Gastrocnemius medialis (tissue), 4 donors: Measurements from ENCODE around the gene MAB21L3. TPM values are rescaled to one million over a fixed set of nuclear protein-coding genes. Genes with fewer than 3 reads are reported as not detected.

Source experiments
- ATAC-seq, 2 donors: fragments of 150-250 bp; one replicate each; pipeline ENCODE4 v1.9.1; 2016
- DNase-seq, 2 donors: peaks; one replicate each; pipeline ENCODE4 v3.0.0-alpha.2; 2019
- H3K27ac ChIP-seq, 4 donors: fragments of 200-600 bp; sonication (generic); 1 replicate in 1 of 4; 2 replicates in 3 of 4; pipeline ENCODE4 v1.5.1; 2016 to 2018; ENCODE audit warnings: mild to moderate bottlenecking in 2 of 4, moderate library complexity in 1 of 4
- H3K27me3 ChIP-seq, 3 donors: fragments of 200-600 bp; sonication (generic) in 2 of 3; 1 replicate in 1 of 3; 2 replicates in 2 of 3; pipeline versions ENCODE4 v1.5.1 to v1.6.0; 2016 to 2019; ENCODE audit warnings: mild to moderate bottlenecking in 1 of 3, moderate library complexity in 1 of 3
- H3K36me3 ChIP-seq, 2 donors: fragments of 200-600 bp; sonication (generic) in 1 of 2; one replicate each; pipeline ENCODE4 v1.5.1; 2017 to 2018
- H3K4me1 ChIP-seq, 2 donors: fragments of 200-600 bp; sonication (generic) in 1 of 2; one replicate each; pipeline ENCODE4 v1.5.1; 2016 to 2017; ENCODE audit warnings: mild to moderate bottlenecking in 2 of 2
- H3K4me3 ChIP-seq, 4 donors: fragments of 200-600 bp; sonication (generic) in 3 of 4; 1 replicate in 1 of 4; 2 replicates in 3 of 4; pipeline ENCODE4 v1.5.1; 2016 to 2019; ENCODE audit warnings: mild to moderate bottlenecking in 2 of 4
- H3K9me3 ChIP-seq, 3 donors: fragments of 200-600 bp; sonication (generic) in 2 of 3; 1 replicate in 1 of 3; 2 replicates in 2 of 3; pipeline ENCODE4 v1.5.1; 2016 to 2019
- POLR2A ChIP-seq, 2 donors: fragments of 450-650 bp; IDR thresholded peaks; one replicate each; pipeline ENCODE4 v1.6.1; 2017; ENCODE audit warnings: antibody characterized with exemption in 2 of 2, mild to moderate bottlenecking in 2 of 2, moderate library complexity in 2 of 2
- in situ Hi-C, 4 donors: fragments of 200-750 bp; cut with MboI; loops; one replicate each; pipeline versions ENCODE4 v1.15.0 to v1.8.0; 2017; ENCODE audit warnings: low sequenced_read_pairs in 4 of 4
- intact Hi-C: fragments of 100-400 bp; cut with DNase I; formaldehyde crosslinking; loops from one replicate; pipeline ENCODE4 v1.15.1; 2023; ENCODE audit warnings: low total_unique reads
- total RNA-seq, 4 donors: library from RNA; depleted of rRNA; stranded (reverse); fragments of >200 nt; gene quantifications; one replicate each; pipeline versions ENCODE4 v1.1.0 to v1.2.3, GENCODE V29; 2016
- TF ChIP-seq, protein P1 (sequence below), 5 experiments: fragments of 450-650 bp in 3 of 5; fragments of 200-600 bp in 2 of 5; sonication (generic) in 2 of 5; IDR thresholded peaks in 4 of 5; conservative IDR thresholded peaks in 1 of 5; 1 replicate in 4 of 5; 2 replicates in 1 of 5; pipeline ENCODE4 v1.5.1; 2016 to 2019; ENCODE audit warnings: antibody characterized with exemption in 5 of 5, mild to moderate bottlenecking in 3 of 5, moderate library complexity in 3 of 5

Gene MAB21L3
- total RNA-seq, 4 donors from 2014 or later, result 0.07 to 2.0 (median 0.16) TPM; not detected in 1

- no peak for TF ChIP-seq POLR2A (IDR thresholded peaks at IDR 0.05)
- TF ChIP-seq, protein P1, sequence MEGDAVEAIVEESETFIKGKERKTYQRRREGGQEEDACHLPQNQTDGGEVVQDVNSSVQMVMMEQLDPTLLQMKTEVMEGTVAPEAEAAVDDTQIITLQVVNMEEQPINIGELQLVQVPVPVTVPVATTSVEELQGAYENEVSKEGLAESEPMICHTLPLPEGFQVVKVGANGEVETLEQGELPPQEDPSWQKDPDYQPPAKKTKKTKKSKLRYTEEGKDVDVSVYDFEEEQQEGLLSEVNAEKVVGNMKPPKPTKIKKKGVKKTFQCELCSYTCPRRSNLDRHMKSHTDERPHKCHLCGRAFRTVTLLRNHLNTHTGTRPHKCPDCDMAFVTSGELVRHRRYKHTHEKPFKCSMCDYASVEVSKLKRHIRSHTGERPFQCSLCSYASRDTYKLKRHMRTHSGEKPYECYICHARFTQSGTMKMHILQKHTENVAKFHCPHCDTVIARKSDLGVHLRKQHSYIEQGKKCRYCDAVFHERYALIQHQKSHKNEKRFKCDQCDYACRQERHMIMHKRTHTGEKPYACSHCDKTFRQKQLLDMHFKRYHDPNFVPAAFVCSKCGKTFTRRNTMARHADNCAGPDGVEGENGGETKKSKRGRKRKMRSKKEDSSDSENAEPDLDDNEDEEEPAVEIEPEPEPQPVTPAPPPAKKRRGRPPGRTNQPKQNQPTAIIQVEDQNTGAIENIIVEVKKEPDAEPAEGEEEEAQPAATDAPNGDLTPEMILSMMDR (IDR thresholded peaks at IDR 0.05 in 4 of 5, conservative IDR thresholded peaks at IDR 0.05 in 1 of 5), result no peak
- Histone ChIP-seq H3K9me3 (no peaks in the 10 kb centered on the region), H3K4me3 (no peak overlapping the region), H3K27ac (no peak overlapping the region), H3K36me3 (no peaks in the 10 kb centered on the region), H3K27me3 (no peaks in the 10 kb centered on the region), H3K4me1 (no peaks in the 10 kb centered on the region)
- in situ Hi-C loops (no loop called here), intact Hi-C loops (no loop called here)
- DNase-seq, result no peak
- no peak for ATAC-seq
These were observed 12.0 kb downstream of the MAB21L3 start for GRCh38 chr1:116122955-116123757.

GRCh38 chr1:116123837-116124533, 12.8 kb downstream of the MAB21L3 start:
- H3K27ac ChIP-seq, result no peak overlapping the region
- intact Hi-C loops (no loop called here), in situ Hi-C loops (no loop called here)
- H3K9me3 ChIP-seq, result no peaks in the 10 kb centered on the region
- no peak for DNase-seq
- H3K27me3 ChIP-seq, result no peaks in the 10 kb centered on the region
- TF ChIP-seq, protein P1 (IDR thresholded peaks at IDR 0.05 in 4 of 5, conservative IDR thresholded peaks at IDR 0.05 in 1 of 5), result no peak
- TF ChIP-seq POLR2A (IDR thresholded peaks at IDR 0.05), result no peak
- ATAC-seq, result no peak
- no peak overlapping the region for H3K4me3 ChIP-seq
- H3K4me1 ChIP-seq, result no peaks in the 10 kb centered on the region
- H3K36me3 ChIP-seq, result no peaks in the 10 kb centered on the region

DNA sequence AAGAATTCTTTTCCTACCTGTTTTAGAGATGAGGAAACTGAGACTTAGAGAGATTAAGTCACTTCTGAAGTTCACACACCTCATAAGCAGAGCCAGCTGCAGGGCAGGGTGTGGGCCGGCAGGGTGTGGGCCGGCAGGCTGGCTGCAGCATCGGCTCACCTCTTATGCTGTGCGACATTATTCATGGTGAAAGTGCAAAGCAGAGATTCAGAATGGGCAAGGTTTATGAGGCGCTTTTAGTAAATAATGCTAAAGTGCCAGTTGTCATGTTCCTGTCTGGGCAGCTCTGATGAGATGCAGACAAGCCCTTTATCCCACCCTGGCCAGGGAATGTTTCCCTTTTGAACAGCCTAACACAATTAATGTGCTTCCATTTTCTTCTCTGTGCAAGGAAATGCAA, 14.6 kb downstream of the MAB21L3 start:
- DNase-seq (no peak), ATAC-seq (no peak)
- no peak overlapping the region for H3K27ac ChIP-seq
- no peaks in the 10 kb centered on the region for H3K27me3 ChIP-seq
- no peaks in the 10 kb centered on the region for H3K9me3 ChIP-seq
- intact Hi-C loops (no loop called here), in situ Hi-C loops (no loop called here)
- no peaks in the 10 kb centered on the region for H3K36me3 ChIP-seq
- no peaks in the 10 kb centered on the region for H3K4me1 ChIP-seq
- H3K4me3 ChIP-seq, result no peak overlapping the region
- TF ChIP-seq POLR2A (IDR thresholded peaks at IDR 0.05), result no peak
- TF ChIP-seq, protein P1 (IDR thresholded peaks at IDR 0.05 in 4 of 5, conservative IDR thresholded peaks at IDR 0.05 in 1 of 5), result no peak

DNA sequence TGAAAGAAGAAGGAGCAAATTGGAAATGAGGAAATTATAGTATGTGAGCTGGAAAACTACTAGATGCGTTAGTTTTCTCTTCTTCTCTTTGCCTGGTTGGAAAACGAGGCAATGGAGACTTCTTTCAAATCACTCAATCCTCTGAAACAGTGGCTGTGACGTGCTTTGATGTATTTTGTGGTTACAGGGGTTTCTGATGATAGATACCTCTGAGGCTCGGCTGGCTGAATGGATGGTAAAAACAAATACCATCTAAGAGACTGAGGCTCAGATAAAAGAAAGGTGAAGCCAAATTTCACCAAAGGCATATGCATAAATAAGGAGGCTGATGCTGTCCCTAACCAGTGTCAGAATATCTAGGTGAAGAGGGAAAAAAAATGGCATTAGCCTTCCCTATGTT, 15.1 kb downstream of the MAB21L3 start:
- H3K4me1 ChIP-seq, result no peaks in the 10 kb centered on the region
- intact Hi-C loops (no loop called here), in situ Hi-C loops (no loop called here)
- TF ChIP-seq, protein P1 (IDR thresholded peaks at IDR 0.05 in 4 of 5, conservative IDR thresholded peaks at IDR 0.05 in 1 of 5), result no peak
- no peak for TF ChIP-seq POLR2A (IDR thresholded peaks at IDR 0.05)
- no peak overlapping the region for H3K27ac ChIP-seq
- H3K9me3 ChIP-seq, result no peaks in the 10 kb centered on the region
- no peak for DNase-seq
- no peak overlapping the region for H3K4me3 ChIP-seq
- ATAC-seq, result no peak
- no peaks in the 10 kb centered on the region for H3K27me3 ChIP-seq
- H3K36me3 ChIP-seq, result no peaks in the 10 kb centered on the region
